Measurements from ENCODE around the gene DLG2. TPM values are rescaled to one million over a fixed set of nuclear protein-coding genes. Genes with fewer than 3 reads are reported as not detected.
"Not testable (repeated sequence)": the region's sequence is repeated elsewhere in the genome, so short reads cannot be mapped to it uniquely, and the experiment has no call there.

The DLG2 gene
- total RNA-seq, 1 donor from 2014 or later, result 2.1 TPM

- no peak overlapping the region for H3K27ac Mint-ChIP-seq (ENCODE audit: unreplicated experiment)
- H3K4me1 Mint-ChIP-seq, result peaks cover 7% of the 10 kb centered on the region
Measured at GRCh38 chr11:85249482-85249881, 377.7 kb downstream of the DLG2 start.

GRCh38 chr11:85247797-85248196 lies 379.3 kb downstream of the DLG2 start:
- Mint-ChIP-seq H3K27ac (ENCODE audit: unreplicated experiment) (no peak overlapping the region), H3K9me3 (no peaks in the 10 kb centered on the region), H3K4me1 (peaks cover 7% of the 10 kb centered on the region), H3K36me3 (ENCODE audit: low read depth) (no peaks in the 10 kb centered on the region), H3K27me3 (ENCODE audit: low read depth) (no peaks in the 10 kb centered on the region), H3K4me3 (no peak overlapping the region)
- TF ChIP-seq, protein P1, sequence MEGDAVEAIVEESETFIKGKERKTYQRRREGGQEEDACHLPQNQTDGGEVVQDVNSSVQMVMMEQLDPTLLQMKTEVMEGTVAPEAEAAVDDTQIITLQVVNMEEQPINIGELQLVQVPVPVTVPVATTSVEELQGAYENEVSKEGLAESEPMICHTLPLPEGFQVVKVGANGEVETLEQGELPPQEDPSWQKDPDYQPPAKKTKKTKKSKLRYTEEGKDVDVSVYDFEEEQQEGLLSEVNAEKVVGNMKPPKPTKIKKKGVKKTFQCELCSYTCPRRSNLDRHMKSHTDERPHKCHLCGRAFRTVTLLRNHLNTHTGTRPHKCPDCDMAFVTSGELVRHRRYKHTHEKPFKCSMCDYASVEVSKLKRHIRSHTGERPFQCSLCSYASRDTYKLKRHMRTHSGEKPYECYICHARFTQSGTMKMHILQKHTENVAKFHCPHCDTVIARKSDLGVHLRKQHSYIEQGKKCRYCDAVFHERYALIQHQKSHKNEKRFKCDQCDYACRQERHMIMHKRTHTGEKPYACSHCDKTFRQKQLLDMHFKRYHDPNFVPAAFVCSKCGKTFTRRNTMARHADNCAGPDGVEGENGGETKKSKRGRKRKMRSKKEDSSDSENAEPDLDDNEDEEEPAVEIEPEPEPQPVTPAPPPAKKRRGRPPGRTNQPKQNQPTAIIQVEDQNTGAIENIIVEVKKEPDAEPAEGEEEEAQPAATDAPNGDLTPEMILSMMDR (conservative IDR thresholded peaks at IDR 0.05), result no peak
- DNase-seq (ENCODE audit: low read depth, low spot score), result no peak

More at GRCh38 chr11:85249482-85249881, 377.7 kb downstream of the DLG2 start:
- no peak for DNase-seq (ENCODE audit: low read depth, low spot score)
- Mint-ChIP-seq H3K9me3 (peaks cover 2% of the 10 kb centered on the region), H3K27me3 (ENCODE audit: low read depth) (no peaks in the 10 kb centered on the region), H3K36me3 (ENCODE audit: low read depth) (no peaks in the 10 kb centered on the region), H3K4me3 (no peak overlapping the region)
- TF ChIP-seq, protein P1 (conservative IDR thresholded peaks at IDR 0.05), result no peak

- TF ChIP-seq, protein P1 (conservative IDR thresholded peaks at IDR 0.05), result no peak
- no peaks in the 10 kb centered on the region for H3K36me3 Mint-ChIP-seq (ENCODE audit: low read depth)
- H3K4me3 Mint-ChIP-seq, result no peak overlapping the region
- no peaks in the 10 kb centered on the region for H3K4me1 Mint-ChIP-seq
- no peak overlapping the region for H3K27ac Mint-ChIP-seq (ENCODE audit: unreplicated experiment)
- no peaks in the 10 kb centered on the region for H3K27me3 Mint-ChIP-seq (ENCODE audit: low read depth)
- DNase-seq (ENCODE audit: low read depth, low spot score), result no peak
- H3K9me3 Mint-ChIP-seq, result no peaks in the 10 kb centered on the region
Measured at GRCh38 chr11:85238906-85239305, 388.2 kb downstream of the DLG2 start.

- not testable (repeated sequence) for H3K4me3 Mint-ChIP-seq; H3K4me1 Mint-ChIP-seq; H3K9me3 Mint-ChIP-seq; DNase-seq (ENCODE audit: low read depth, low spot score); H3K27me3 Mint-ChIP-seq (ENCODE audit: low read depth); H3K36me3 Mint-ChIP-seq (ENCODE audit: low read depth); H3K27ac Mint-ChIP-seq (ENCODE audit: unreplicated experiment)
Measured at GRCh38 chr11:85238038-85238437, 389.1 kb downstream of the DLG2 start.

DNA sequence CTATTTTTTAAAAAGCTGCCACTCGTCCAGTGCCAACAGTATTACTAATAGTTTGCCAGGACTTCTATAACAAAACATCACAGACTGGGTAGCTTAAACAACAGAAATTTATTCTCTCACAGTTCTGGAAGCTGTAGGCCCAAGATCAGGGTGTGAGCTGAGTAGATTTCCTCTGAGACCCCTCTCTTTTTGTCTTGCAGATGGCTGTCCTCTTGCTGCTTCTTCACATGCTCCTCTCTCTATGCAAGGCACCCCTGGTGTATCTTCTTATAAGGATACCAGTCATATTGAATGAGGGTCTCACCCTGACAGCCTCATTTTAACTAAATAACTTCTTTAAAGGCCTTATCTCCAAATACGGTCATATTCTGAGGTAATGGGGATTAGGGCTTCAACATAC lies 390.9 kb downstream of the DLG2 start:
- no peak for DNase-seq (ENCODE audit: low read depth, low spot score)
- TF ChIP-seq, protein P1 (conservative IDR thresholded peaks at IDR 0.05), result no peak
- no peak overlapping the region for H3K4me3 Mint-ChIP-seq
- H3K36me3 Mint-ChIP-seq (ENCODE audit: low read depth), result no peaks in the 10 kb centered on the region
- H3K27ac Mint-ChIP-seq (ENCODE audit: unreplicated experiment), result no peak overlapping the region
- H3K9me3 Mint-ChIP-seq, result no peaks in the 10 kb centered on the region
- H3K27me3 Mint-ChIP-seq (ENCODE audit: low read depth), result no peaks in the 10 kb centered on the region
- no peaks in the 10 kb centered on the region for H3K4me1 Mint-ChIP-seq

DNA sequence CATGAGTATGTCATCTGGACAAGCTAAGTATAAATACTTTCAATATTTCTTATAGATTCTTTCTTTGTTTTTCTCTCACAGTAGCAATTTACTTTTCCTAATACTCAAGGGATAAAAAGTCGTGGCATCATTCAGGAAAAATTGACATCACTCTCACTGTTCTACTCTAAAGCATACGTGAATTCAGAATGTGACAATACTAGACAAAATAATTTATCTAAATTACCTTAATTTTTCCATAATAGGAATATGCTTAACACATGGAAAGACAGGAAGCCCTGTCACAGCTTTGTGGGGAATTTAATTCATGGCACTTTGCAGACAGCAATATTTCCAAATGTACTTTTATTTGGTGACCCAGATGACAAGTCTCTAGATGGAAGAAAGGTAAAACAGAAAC lies 394.6 kb downstream of the DLG2 start:
- Mint-ChIP-seq H3K4me3 (no peak overlapping the region), H3K36me3 (ENCODE audit: low read depth) (no peaks in the 10 kb centered on the region), H3K27me3 (ENCODE audit: low read depth) (no peaks in the 10 kb centered on the region), H3K4me1 (no peaks in the 10 kb centered on the region), H3K27ac (ENCODE audit: unreplicated experiment) (no peak overlapping the region), H3K9me3 (peaks cover 4% of the 10 kb centered on the region)
- DNase-seq (ENCODE audit: low read depth, low spot score), result no peak
- TF ChIP-seq, protein P1 (conservative IDR thresholded peaks at IDR 0.05), result no peak
